Nephron progenitor cell (in vitro differentiated cells): ENCODE measurements around the gene GALNT13.

Source experiments
- DNase-seq: peaks from one replicate; pipeline ENCODE4 v3.0.0; 2021
- H3K27ac Mint-ChIP-seq: 2 replicates; pipeline ENCODE4 v1.8.0; 2021; ENCODE audit warnings: mild to moderate bottlenecking, moderate library complexity, mixed read lengths
- H3K27me3 Mint-ChIP-seq: 2 replicates; pipeline ENCODE4 v1.8.0; 2021; ENCODE audit warnings: mild to moderate bottlenecking, low read depth, mixed read lengths; ENCODE audit not compliant: poor library complexity
- H3K36me3 Mint-ChIP-seq: 2 replicates; pipeline ENCODE4 v1.8.0; 2021; ENCODE audit warnings: low read depth, mixed read lengths
- H3K4me1 Mint-ChIP-seq: 2 replicates; pipeline ENCODE4 v1.8.0; 2021; ENCODE audit warnings: mixed read lengths
- H3K4me3 Mint-ChIP-seq: 2 replicates; pipeline ENCODE4 v1.8.0; 2021; ENCODE audit warnings: mild to moderate bottlenecking, moderate library complexity, mixed read lengths
- H3K9me3 Mint-ChIP-seq: 2 replicates; pipeline ENCODE4 v1.8.0; 2021; ENCODE audit warnings: mild to moderate bottlenecking, moderate library complexity, mixed read lengths
- TF ChIP-seq, protein P1 (sequence below): fragments of 200-600 bp; sonication (generic); IDR thresholded peaks from 2 replicates; pipeline ENCODE4 v1.5.0; 2021; ENCODE audit warnings: antibody characterized with exemption

Gene GALNT13

DNA sequence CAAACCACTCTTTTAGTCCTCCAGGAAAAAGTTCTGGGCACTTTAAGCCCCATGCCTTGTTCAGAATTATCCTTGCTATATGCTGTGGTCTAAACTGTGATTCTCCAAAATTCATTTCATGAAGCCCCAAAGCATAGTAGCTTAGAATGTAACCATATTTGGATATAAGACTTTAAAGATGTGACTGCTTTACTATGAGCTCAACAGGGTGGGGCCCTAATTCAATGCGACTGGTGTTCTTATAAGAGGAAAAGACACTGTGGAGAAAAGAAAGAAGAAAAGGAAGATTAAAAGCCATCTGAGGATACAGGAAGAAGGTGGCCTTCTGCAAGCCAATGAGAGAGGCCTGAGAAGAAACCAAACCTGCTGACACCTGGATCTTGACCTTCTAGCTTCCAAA is 174.8 kb downstream of the GALNT13 start:
- no peaks in the 10 kb centered on the region for H3K4me1 Mint-ChIP-seq
- no peaks in the 10 kb centered on the region for H3K36me3 Mint-ChIP-seq
- no peak overlapping the region for H3K27ac Mint-ChIP-seq
- TF ChIP-seq, protein P1, sequence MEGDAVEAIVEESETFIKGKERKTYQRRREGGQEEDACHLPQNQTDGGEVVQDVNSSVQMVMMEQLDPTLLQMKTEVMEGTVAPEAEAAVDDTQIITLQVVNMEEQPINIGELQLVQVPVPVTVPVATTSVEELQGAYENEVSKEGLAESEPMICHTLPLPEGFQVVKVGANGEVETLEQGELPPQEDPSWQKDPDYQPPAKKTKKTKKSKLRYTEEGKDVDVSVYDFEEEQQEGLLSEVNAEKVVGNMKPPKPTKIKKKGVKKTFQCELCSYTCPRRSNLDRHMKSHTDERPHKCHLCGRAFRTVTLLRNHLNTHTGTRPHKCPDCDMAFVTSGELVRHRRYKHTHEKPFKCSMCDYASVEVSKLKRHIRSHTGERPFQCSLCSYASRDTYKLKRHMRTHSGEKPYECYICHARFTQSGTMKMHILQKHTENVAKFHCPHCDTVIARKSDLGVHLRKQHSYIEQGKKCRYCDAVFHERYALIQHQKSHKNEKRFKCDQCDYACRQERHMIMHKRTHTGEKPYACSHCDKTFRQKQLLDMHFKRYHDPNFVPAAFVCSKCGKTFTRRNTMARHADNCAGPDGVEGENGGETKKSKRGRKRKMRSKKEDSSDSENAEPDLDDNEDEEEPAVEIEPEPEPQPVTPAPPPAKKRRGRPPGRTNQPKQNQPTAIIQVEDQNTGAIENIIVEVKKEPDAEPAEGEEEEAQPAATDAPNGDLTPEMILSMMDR: no peak
- H3K27me3 Mint-ChIP-seq: no peaks in the 10 kb centered on the region
- H3K9me3 Mint-ChIP-seq: no peaks in the 10 kb centered on the region
- no peak for DNase-seq
- no peak overlapping the region for H3K4me3 Mint-ChIP-seq

DNA sequence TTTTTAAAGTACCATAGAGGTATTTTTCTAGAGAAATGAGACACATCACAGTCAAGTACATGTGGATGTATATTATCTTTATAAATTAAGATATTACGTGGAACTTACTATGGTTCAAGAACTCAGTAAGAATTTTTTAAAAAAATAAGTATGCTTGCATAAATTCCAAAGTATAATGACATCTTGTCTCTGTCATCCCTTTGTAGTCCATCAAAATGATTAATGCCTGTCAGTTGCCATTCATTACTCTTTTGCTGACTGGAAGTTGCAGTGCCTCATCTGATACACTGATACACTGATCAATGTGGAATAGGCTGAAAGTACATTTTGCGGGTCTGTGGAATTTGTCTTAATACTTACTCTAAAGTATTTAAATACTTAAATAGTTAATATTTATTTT is 177.2 kb downstream of the GALNT13 start:
- Mint-ChIP-seq H3K9me3 (no peaks in the 10 kb centered on the region), H3K27ac (no peak overlapping the region), H3K4me1 (no peaks in the 10 kb centered on the region), H3K36me3 (no peaks in the 10 kb centered on the region), H3K4me3 (no peak overlapping the region), H3K27me3 (peaks cover 3% of the 10 kb centered on the region)
- TF ChIP-seq, protein P1: no peak
- DNase-seq: no peak

DNA sequence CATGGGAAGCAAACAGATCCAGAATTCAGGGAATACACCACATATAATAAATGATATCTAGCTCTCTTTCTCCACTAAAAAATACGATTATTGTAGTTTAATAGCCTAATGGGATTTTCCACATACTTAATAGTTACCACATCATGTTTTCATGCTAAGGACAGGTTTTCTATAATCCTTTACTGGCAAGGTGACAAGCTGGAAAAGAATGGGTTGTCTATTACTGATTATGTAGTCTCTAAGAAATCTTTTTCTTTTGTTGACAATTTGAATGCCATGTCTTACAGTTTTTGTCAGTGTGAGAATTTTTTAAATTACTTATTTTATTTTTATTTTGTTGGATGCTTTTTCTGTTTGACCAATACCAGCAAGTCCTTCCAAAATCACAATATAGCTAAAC is 177.8 kb downstream of the GALNT13 start:
- no peaks in the 10 kb centered on the region for H3K9me3 Mint-ChIP-seq
- DNase-seq: no peak
- no peaks in the 10 kb centered on the region for H3K4me1 Mint-ChIP-seq
- no peaks in the 10 kb centered on the region for H3K36me3 Mint-ChIP-seq
- no peak overlapping the region for H3K4me3 Mint-ChIP-seq
- TF ChIP-seq, protein P1: no peak
- peaks cover 3% of the 10 kb centered on the region for H3K27me3 Mint-ChIP-seq
- no peak overlapping the region for H3K27ac Mint-ChIP-seq

DNA sequence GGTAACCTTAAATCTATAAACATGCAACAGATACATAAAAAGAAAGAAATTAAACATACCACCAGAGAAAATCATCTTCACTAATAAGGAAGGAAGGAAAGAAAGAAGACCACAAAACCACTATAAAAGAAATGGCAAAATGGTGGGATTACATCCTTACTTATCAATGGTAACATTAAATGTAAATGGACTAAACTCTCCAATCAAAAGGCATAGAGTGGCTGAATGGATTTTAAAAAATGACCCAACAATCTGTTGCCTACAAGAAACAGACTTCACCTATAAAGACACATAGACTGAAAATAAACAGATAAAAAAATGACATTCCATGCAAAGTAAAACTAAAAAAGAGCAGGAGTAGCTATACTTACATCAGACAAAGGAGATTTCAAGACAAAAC is 195.4 kb downstream of the GALNT13 start:
- TF ChIP-seq, protein P1: no peak
- DNase-seq: no peak
- Mint-ChIP-seq H3K27me3 (no peaks in the 10 kb centered on the region), H3K36me3 (peaks cover 18% of the 10 kb centered on the region), H3K4me3 (no peak overlapping the region), H3K27ac (no peak overlapping the region), H3K4me1 (no peaks in the 10 kb centered on the region), H3K9me3 (peaks cover 17% of the 10 kb centered on the region)

DNA sequence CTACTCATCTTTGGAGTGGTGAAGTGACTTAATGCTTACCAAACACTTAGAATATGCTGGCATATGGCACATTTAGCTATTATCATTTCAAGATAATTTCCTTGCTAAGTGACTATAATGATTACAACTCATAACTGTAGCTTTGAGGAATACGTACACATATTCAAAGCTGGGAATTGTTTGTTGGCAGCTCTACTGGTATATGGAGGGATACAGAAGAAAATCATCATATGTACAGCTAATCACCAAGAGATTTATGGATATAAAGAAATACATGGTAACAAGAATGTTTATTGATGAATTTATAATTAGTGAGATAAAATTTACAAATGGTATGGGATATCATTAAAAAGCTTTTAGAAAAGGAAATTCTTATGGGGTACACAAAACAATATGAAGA is 207.2 kb downstream of the GALNT13 start:
- Mint-ChIP-seq H3K27ac (no peak overlapping the region), H3K4me1 (no peaks in the 10 kb centered on the region), H3K4me3 (no peak overlapping the region), H3K27me3 (no peaks in the 10 kb centered on the region), H3K36me3 (no peaks in the 10 kb centered on the region), H3K9me3 (no peaks in the 10 kb centered on the region)
- no peak for DNase-seq
- TF ChIP-seq, protein P1: no peak

DNA sequence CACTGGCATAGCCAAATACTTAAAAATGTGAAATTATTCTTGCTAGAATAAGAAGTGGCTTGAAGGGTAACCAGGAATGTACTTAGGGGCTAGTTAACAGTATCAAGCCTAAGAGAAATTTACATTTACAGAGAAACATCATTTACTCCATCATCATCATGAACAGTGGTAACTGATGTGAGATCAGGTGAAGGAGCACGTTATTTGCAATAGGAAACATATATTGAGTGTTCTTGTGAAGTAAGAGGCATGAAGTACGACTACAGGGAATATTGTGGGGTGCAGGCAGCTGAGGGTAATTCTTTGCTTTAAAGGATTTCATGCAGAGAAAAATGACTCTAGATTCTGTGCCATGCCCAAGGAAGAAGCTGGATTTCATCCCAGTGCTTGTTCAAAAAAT is 220.8 kb downstream of the GALNT13 start:
- H3K4me3 Mint-ChIP-seq: no peak overlapping the region
- TF ChIP-seq, protein P1: no peak
- H3K4me1 Mint-ChIP-seq: no peaks in the 10 kb centered on the region
- no peak overlapping the region for H3K27ac Mint-ChIP-seq
- H3K9me3 Mint-ChIP-seq: no peaks in the 10 kb centered on the region
- no peak for DNase-seq
- no peaks in the 10 kb centered on the region for H3K27me3 Mint-ChIP-seq
- no peaks in the 10 kb centered on the region for H3K36me3 Mint-ChIP-seq
